ENCODE data around the gene SLC24A3.

GRCh38 chr20:19616081-19616480 is 403.6 kb downstream of the SLC24A3 start:
- TF ChIP-seq POLR2A (IDR thresholded peaks at IDR 0.05), result no peak
- TF ChIP-seq CTCF (IDR thresholded peaks at IDR 0.05), result no peak
